Smooth muscle cell (in vitro differentiated cells): ENCODE data around the gene ASZ1. TPM values are rescaled to one million over a fixed set of nuclear protein-coding genes. Genes with fewer than 3 reads are reported as not detected.
A peak's percentile ranks its signal among the peaks of the same experiment; 100 is the strongest.

Experiments
- DNase-seq: peaks from one replicate; lab custom pipeline; 2025; ENCODE audit not compliant: unreplicated experiment; lab: John Stamatoyannopoulos, UW
- H2AFZ ChIP-seq: fragments of 200-600 bp; sonication (generic); 2 replicates; pipeline ENCODE4 v1.6.0; 2016; ENCODE audit warnings: antibody characterized with exemption, low read depth, mild to moderate bottlenecking
- H3F3A ChIP-seq: fragments of 200-600 bp; sonication (generic); 2 replicates; pipeline ENCODE4 v1.6.0; 2017; ENCODE audit warnings: antibody characterized with exemption, low read depth
- H3K27ac ChIP-seq: fragments of 200-600 bp; sonication (generic); 2 replicates; pipeline ENCODE4 v1.5.1; 2016; ENCODE audit warnings: low read depth, mild to moderate bottlenecking
- H3K27me3 ChIP-seq: fragments of 200-600 bp; sonication (generic); 2 replicates; pipeline ENCODE4 v1.6.1; 2016; ENCODE audit warnings: low read depth, mild to moderate bottlenecking
- H3K36me3 ChIP-seq: fragments of 200-600 bp; sonication (generic); 2 replicates; pipeline ENCODE4 v1.5.1; 2016; ENCODE audit warnings: low read depth
- H3K4me1 ChIP-seq: fragments of 200-600 bp; sonication (generic); 2 replicates; pipeline ENCODE4 v1.5.1; 2016; ENCODE audit warnings: low read depth
- H3K4me2 ChIP-seq: fragments of 200-600 bp; sonication (generic); 2 replicates; pipeline ENCODE4 v1.6.0; 2016; ENCODE audit warnings: mild to moderate bottlenecking
- H3K4me3 ChIP-seq: fragments of 200-600 bp; sonication (generic); 2 replicates; pipeline ENCODE4 v1.5.1; 2016; ENCODE audit warnings: mild to moderate bottlenecking
- H3K79me2 ChIP-seq: fragments of 200-600 bp; sonication (generic); 2 replicates; pipeline ENCODE4 v1.6.0; 2016; ENCODE audit warnings: low read depth, mild to moderate bottlenecking
- H3K9ac ChIP-seq: fragments of 200-600 bp; sonication (generic); 2 replicates; pipeline ENCODE4 v1.6.0; 2016; ENCODE audit warnings: low read depth
- H3K9me3 ChIP-seq: fragments of 200-600 bp; sonication (generic); replicated peaks from 2 replicates; pipeline ENCODE4 v1.5.1; 2016; ENCODE audit warnings: low read depth
- H4K20me1 ChIP-seq: fragments of 200-600 bp; sonication (generic); 2 replicates; pipeline ENCODE4 v1.6.0; 2016; ENCODE audit warnings: low read depth
- CTCF ChIP-seq: fragments of 200-600 bp; sonication (generic); IDR thresholded peaks from 2 replicates; pipeline ENCODE4 v1.5.1; 2017; ENCODE audit warnings: borderline replicate concordance, mild to moderate bottlenecking, antibody characterized with exemption; ENCODE audit not compliant: insufficient read depth, poor library complexity, severe bottlenecking
- WGBS: methylation state at CpG from one replicate; pipeline ENCODE4 v1.1.7; 2016; ENCODE audit warnings: low lambda C conversion rate; 5-methylcytosine and 5-hydroxymethylcytosine counted together
- polyA plus RNA-seq: library from polyadenylated mRNA; unstranded; fragments of >200 nt; fragmentation: Nextera tagmentation; extraction: Ambion mirVana; gene quantifications from 2 replicates; pipeline ENCODE4 v1.2.1, GENCODE V29; 2016
- total RNA-seq: library from RNA; depleted of rRNA; stranded (reverse); fragments of >200 nt; gene quantifications from 2 replicates; pipeline ENCODE4 v1.2.3, GENCODE V29; 2014

Gene ASZ1
- total and polyA plus RNA-seq, 2 experiments from 2014 or later, result not detected

- Histone ChIP-seq H3F3A (peaks cover 3% of the 10 kb centered on the region), H3K36me3 (no peaks in the 10 kb centered on the region), H3K4me1 (no peaks in the 10 kb centered on the region), H3K27me3 (no peaks in the 10 kb centered on the region), H4K20me1 (no peaks in the 10 kb centered on the region), H3K9ac (peak overlapping the region; percentile 56), H3K4me2 (peak overlapping the region; percentile 97), H2AFZ (peak overlapping the region; percentile 58), H3K79me2 (peaks cover 25% of the 10 kb centered on the region), H3K9me3 (no peaks in the 10 kb centered on the region), H3K27ac (peak overlapping the region; percentile 73), H3K4me3 (peak overlapping the region; percentile 68)
- no peak for TF ChIP-seq CTCF
- DNase-seq, result no peak
- 1% methylated on average over 52 of the region's 67 CpGs for WGBS
These were observed 103.2 kb downstream of the ASZ1 start for GRCh38 chr7:117323851-117324711.

GRCh38 chr7:117323305-117323850 is 103.9 kb downstream of the ASZ1 start:
- no peak for DNase-seq

DNA sequence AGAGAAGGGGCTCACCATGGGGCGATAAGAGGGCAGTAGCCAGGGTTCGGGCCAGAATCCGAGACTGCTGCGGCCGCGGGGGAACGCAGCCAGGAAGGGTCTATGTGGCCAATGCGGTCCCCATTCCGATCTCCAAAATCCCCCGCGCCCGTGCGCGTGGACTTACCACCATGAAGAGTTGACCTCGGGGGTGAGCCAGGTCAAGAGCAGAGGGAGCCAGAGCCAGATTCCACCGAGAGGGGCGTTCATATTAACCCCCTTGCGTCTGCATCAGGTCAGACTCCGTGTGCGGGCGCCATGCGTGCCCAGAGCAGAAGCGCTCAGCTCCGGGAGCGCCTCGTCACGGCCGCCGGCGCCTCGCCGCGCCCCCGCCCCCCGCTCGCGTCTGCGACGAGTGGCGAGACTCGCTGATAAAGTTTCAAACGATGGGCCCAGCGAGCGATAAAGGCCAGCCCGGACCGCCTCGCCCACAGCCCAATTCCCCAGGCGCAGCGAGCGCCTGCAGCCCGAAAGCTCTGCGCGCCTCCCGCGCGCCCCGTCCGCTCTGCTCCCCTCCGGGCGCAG is 104.5 kb downstream of the ASZ1 start, which contains the start of gene WNT2:
Gene WNT2 (minus strand): TSS at position 318 of the 564 bp plus-strand sequence. CDS start 69 bp downstream, at position 249.
- Histone ChIP-seq H3K4me2 (peak within 1 kb of the TSS; percentile 97), H4K20me1 (no peaks in the 10 kb centered on the region), H3K9me3 (no peaks in the 10 kb centered on the region), H3K4me3 (peak within 1 kb of the TSS; percentile 68), H3K9ac (peak within 1 kb of the TSS; percentile 56), H2AFZ (peak within 1 kb of the TSS; percentile 58), H3K36me3 (peaks cover 5% of the 10 kb centered on the region), H3F3A (peaks cover 3% of the 10 kb centered on the region), H3K79me2 (peaks cover 25% of the 10 kb centered on the region), H3K27me3 (no peaks in the 10 kb centered on the region), H3K4me1 (no peaks in the 10 kb centered on the region), H3K27ac (peak within 1 kb of the TSS; percentile 73)
- WGBS, result 2% methylated on average over 60 of the region's 60 CpGs
- no peak for DNase-seq
- TF ChIP-seq CTCF, result no peak

More at GRCh38 chr7:117323305-117323850, 103.9 kb downstream of the ASZ1 start:
- Histone ChIP-seq H3K9me3 (no peaks in the 10 kb centered on the region), H3K36me3 (peaks cover 5% of the 10 kb centered on the region), H2AFZ (peak overlapping the region; percentile 58), H3K9ac (peak overlapping the region; percentile 56), H3K79me2 (peaks cover 25% of the 10 kb centered on the region), H3K27me3 (no peaks in the 10 kb centered on the region), H3K4me1 (no peaks in the 10 kb centered on the region), H3F3A (peaks cover 3% of the 10 kb centered on the region), H3K27ac (peak overlapping the region; percentile 73), H3K4me3 (peak overlapping the region; percentile 68), H3K4me2 (peak overlapping the region; percentile 97), H4K20me1 (no peaks in the 10 kb centered on the region)
- TF ChIP-seq CTCF, result no peak
- WGBS, result 4% methylated on average over 24 of the region's 25 CpGs
